ENCODE results near the gene ZNF532.

The ZNF532 gene

DNA sequence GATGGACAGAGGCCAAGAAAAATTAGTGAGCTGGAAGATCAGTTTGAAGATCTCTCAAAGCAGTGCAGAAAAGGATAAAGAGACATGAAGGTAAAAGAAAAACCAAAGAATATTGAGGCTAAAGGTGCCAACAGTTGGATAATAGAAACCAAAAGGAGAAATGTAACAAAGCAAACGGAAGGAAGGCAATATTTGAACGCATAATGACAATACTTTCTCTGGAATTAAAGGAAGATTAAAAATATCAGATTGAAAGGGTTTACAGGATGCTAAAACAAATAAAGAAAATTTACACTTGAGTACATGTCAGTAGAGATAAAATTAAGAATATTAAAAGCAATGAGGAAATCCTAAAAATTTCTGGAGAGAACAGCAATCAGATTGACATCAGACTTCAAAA is 149.1 kb downstream of the ZNF532 start:
- no peaks in the 10 kb centered on the region for H3K27me3 ChIP-seq (ENCODE audit: insufficient read depth, low read length)
- no peak overlapping the region for H3K9ac ChIP-seq (ENCODE audit: low read length)
- no peaks in the 10 kb centered on the region for H3K9me3 ChIP-seq (ENCODE audit: insufficient read depth, low read depth, low read length)
- peaks cover 5 to 11% of the 10 kb centered on the region in 2 experiments for H3K4me1 ChIP-seq (ENCODE audit: control insufficient read depth in 1 of 2, insufficient read depth in 2 of 2, low read length in 2 of 2)
- peaks cover 8% of the 10 kb centered on the region for H3K79me1 ChIP-seq (ENCODE audit: low read length)
- H3K23ac ChIP-seq (ENCODE audit: low read length), result no peak overlapping the region
- no CpG with 5 or more reads among the region's 2 CpGs for WGBS (ENCODE audit: extremely low coverage, insufficient coverage, insufficient read length)
- no peak for DNase-seq
- no peak overlapping the region for H4K8ac ChIP-seq (ENCODE audit: low read depth, low read length)
- H3K18ac ChIP-seq (ENCODE audit: low read length), result no peak overlapping the region
- no peak overlapping the region for H2BK12ac ChIP-seq (ENCODE audit: low read length)
- no peak overlapping the region for H2AK5ac ChIP-seq (ENCODE audit: low read length)
- no peak overlapping the region for H2BK120ac ChIP-seq (ENCODE audit: insufficient read depth, low read length, poor library complexity)
- H3K79me2 ChIP-seq (ENCODE audit: control insufficient read depth, insufficient read depth, low read length, poor library complexity), result no peaks in the 10 kb centered on the region
- no peak overlapping the region for H3K27ac ChIP-seq (ENCODE audit: low read depth, low read length)
- H2AFZ ChIP-seq (ENCODE audit: insufficient read depth, low read length, poor library complexity), result no peak overlapping the region
- H4K12ac ChIP-seq (ENCODE audit: low read depth, low read length), result no peak overlapping the region
- no peak overlapping the region for H3K14ac ChIP-seq (ENCODE audit: low read length)
- no peak overlapping the region for H3K4me3 ChIP-seq (ENCODE audit: low read depth, low read length)
- no peak overlapping the region for H3K4me2 ChIP-seq (ENCODE audit: low read length)
- H4K91ac ChIP-seq (ENCODE audit: low read depth, low read length), result no peak overlapping the region
- H3K4ac ChIP-seq (ENCODE audit: low read depth, low read length), result no peak overlapping the region
- no peak overlapping the region for H2BK5ac ChIP-seq (ENCODE audit: low read depth, low read length, poor library complexity)
- no peaks in the 10 kb centered on the region for H3K36me3 ChIP-seq (ENCODE audit: control insufficient read depth in 1 of 2, insufficient read depth in 2 of 2, low read length in 2 of 2)

- H2BK5ac ChIP-seq (ENCODE audit: low read depth, low read length, poor library complexity), result no peak overlapping the region
- DNase-seq, result no peak
- no peak overlapping the region for H3K4me2 ChIP-seq (ENCODE audit: low read length)
- H3K18ac ChIP-seq (ENCODE audit: low read length), result no peak overlapping the region
- no peak overlapping the region for H3K27ac ChIP-seq (ENCODE audit: low read depth, low read length)
- no peaks in the 10 kb centered on the region for H3K36me3 ChIP-seq (ENCODE audit: control insufficient read depth in 1 of 2, insufficient read depth in 2 of 2, low read length in 2 of 2)
- H2AK5ac ChIP-seq (ENCODE audit: low read length), result no peak overlapping the region
- no peak overlapping the region for H4K8ac ChIP-seq (ENCODE audit: low read depth, low read length)
- no peak overlapping the region for H4K91ac ChIP-seq (ENCODE audit: low read depth, low read length)
- H3K14ac ChIP-seq (ENCODE audit: low read length), result no peak overlapping the region
- H4K12ac ChIP-seq (ENCODE audit: low read depth, low read length), result no peak overlapping the region
- H3K9me3 ChIP-seq (ENCODE audit: insufficient read depth, low read depth, low read length), result no peaks in the 10 kb centered on the region
- peaks cover 3% of the 10 kb centered on the region for H3K79me1 ChIP-seq (ENCODE audit: low read length)
- H3K4me3 ChIP-seq (ENCODE audit: low read depth, low read length), result no peak overlapping the region
- no peak overlapping the region for H2BK12ac ChIP-seq (ENCODE audit: low read length)
- no peak overlapping the region for H2AFZ ChIP-seq (ENCODE audit: insufficient read depth, low read length, poor library complexity)
- no peaks in the 10 kb centered on the region for H3K27me3 ChIP-seq (ENCODE audit: insufficient read depth, low read length)
- no peak overlapping the region for H2BK120ac ChIP-seq (ENCODE audit: insufficient read depth, low read length, poor library complexity)
- WGBS (ENCODE audit: extremely low coverage, insufficient coverage, insufficient read length), result no CpG with 5 or more reads among the region's 5 CpGs
- no peak overlapping the region for H3K23ac ChIP-seq (ENCODE audit: low read length)
- no peak overlapping the region for H3K4ac ChIP-seq (ENCODE audit: low read depth, low read length)
- H3K4me1 ChIP-seq (ENCODE audit: control insufficient read depth in 1 of 2, insufficient read depth in 2 of 2, low read length in 2 of 2), result peaks cover 5 to 6% of the 10 kb centered on the region in 2 experiments
- no peaks in the 10 kb centered on the region for H3K79me2 ChIP-seq (ENCODE audit: control insufficient read depth, insufficient read depth, low read length, poor library complexity)
- no peak overlapping the region for H3K9ac ChIP-seq (ENCODE audit: low read length)
Measured at GRCh38 chr18:59015531-59016152, 151.0 kb downstream of the ZNF532 start.

GRCh38 chr18:59021500-59021899 is 156.8 kb downstream of the ZNF532 start:
- Histone ChIP-seq H3K18ac (ENCODE audit: low read length) (no peak overlapping the region), H3K9me3 (ENCODE audit: insufficient read depth, low read depth, low read length) (no peaks in the 10 kb centered on the region), H3K9ac (ENCODE audit: low read length) (no peak overlapping the region), H3K27ac (ENCODE audit: low read depth, low read length) (no peak overlapping the region), H3K4me1 (ENCODE audit: control insufficient read depth in 1 of 2, insufficient read depth in 2 of 2, low read length in 2 of 2) (peaks cover 0 to 5% of the 10 kb centered on the region in 2 experiments), H2BK120ac (ENCODE audit: insufficient read depth, low read length, poor library complexity) (no peak overlapping the region), H4K91ac (ENCODE audit: low read depth, low read length) (no peak overlapping the region), H3K79me1 (ENCODE audit: low read length) (peaks cover 2% of the 10 kb centered on the region), H2BK5ac (ENCODE audit: low read depth, low read length, poor library complexity) (no peak overlapping the region), H2AFZ (ENCODE audit: insufficient read depth, low read length, poor library complexity) (no peak overlapping the region), H3K27me3 (ENCODE audit: insufficient read depth, low read length) (no peaks in the 10 kb centered on the region), H3K4me2 (ENCODE audit: low read length) (no peak overlapping the region), H3K4me3 (ENCODE audit: low read depth, low read length) (no peak overlapping the region), H3K79me2 (ENCODE audit: control insufficient read depth, insufficient read depth, low read length, poor library complexity) (no peaks in the 10 kb centered on the region), H2AK5ac (ENCODE audit: low read length) (no peak overlapping the region), H3K23ac (ENCODE audit: low read length) (no peak overlapping the region), H3K4ac (ENCODE audit: low read depth, low read length) (no peak overlapping the region), H3K36me3 (ENCODE audit: control insufficient read depth in 1 of 2, insufficient read depth in 2 of 2, low read length in 2 of 2) (no peaks in the 10 kb centered on the region), H4K12ac (ENCODE audit: low read depth, low read length) (no peak overlapping the region), H3K14ac (ENCODE audit: low read length) (no peak overlapping the region), H2BK12ac (ENCODE audit: low read length) (no peak overlapping the region), H4K8ac (ENCODE audit: low read depth, low read length) (no peak overlapping the region)
- DNase-seq, result no peak
- WGBS (ENCODE audit: extremely low coverage, insufficient coverage, insufficient read length), result no CpG with 5 or more reads among the region's 1 CpG

DNA sequence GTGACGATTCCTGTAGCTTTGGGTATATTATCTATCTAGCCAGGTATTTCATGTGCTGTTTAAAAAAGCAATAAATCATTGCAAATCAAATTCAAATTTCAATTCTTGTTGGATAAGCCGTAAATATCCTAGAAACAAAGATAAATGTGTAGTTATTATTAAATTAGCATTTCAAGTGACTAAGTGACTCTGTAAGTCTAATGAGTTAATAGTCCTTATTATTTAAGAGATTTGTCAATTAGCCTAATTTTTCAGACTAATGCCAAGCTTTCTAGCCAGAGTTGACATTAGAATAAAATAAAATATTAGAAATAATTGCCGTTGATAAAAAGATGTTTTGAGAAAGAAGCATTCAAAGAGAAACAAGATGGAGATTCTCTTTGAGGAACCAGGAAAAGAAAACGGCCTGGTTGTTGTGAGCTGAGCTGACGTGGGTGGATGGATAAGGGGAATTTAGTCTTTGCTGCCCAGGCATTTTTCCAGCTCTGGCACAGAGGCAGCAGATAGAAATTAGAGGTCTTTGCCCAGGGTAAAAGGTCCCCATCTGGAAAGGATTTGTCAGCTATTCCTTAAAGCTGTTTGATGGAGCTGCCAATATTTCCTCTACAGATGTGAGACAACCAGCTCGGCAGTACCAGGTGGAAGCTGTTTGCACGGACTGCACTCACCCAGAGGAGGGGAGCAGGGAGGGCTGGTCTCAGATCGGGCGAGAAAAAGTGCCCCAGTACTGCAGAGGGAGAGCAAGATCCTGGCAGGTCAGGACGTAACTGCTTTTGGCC is 157.7 kb downstream of the ZNF532 start:
- Histone ChIP-seq H3K9ac (ENCODE audit: low read length) (no peak overlapping the region), H3K9me3 (ENCODE audit: insufficient read depth, low read depth, low read length) (no peaks in the 10 kb centered on the region), H3K36me3 (ENCODE audit: control insufficient read depth in 1 of 2, insufficient read depth in 2 of 2, low read length in 2 of 2) (no peaks in the 10 kb centered on the region), H3K79me2 (ENCODE audit: control insufficient read depth, insufficient read depth, low read length, poor library complexity) (no peaks in the 10 kb centered on the region), H3K4me1 (ENCODE audit: control insufficient read depth in 1 of 2, insufficient read depth in 2 of 2, low read length in 2 of 2) (peaks cover 0 to 5% of the 10 kb centered on the region in 2 experiments), H4K91ac (ENCODE audit: low read depth, low read length) (no peak overlapping the region), H3K79me1 (ENCODE audit: low read length) (peaks cover 2% of the 10 kb centered on the region), H3K4ac (ENCODE audit: low read depth, low read length) (no peak overlapping the region), H3K18ac (ENCODE audit: low read length) (no peak overlapping the region), H3K27me3 (ENCODE audit: insufficient read depth, low read length) (no peaks in the 10 kb centered on the region), H3K4me3 (ENCODE audit: low read depth, low read length) (no peak overlapping the region), H2BK5ac (ENCODE audit: low read depth, low read length, poor library complexity) (no peak overlapping the region), H3K23ac (ENCODE audit: low read length) (no peak overlapping the region), H3K27ac (ENCODE audit: low read depth, low read length) (no peak overlapping the region), H3K4me2 (ENCODE audit: low read length) (no peak overlapping the region), H4K8ac (ENCODE audit: low read depth, low read length) (peak overlapping the region; percentile 39), H2AFZ (ENCODE audit: insufficient read depth, low read length, poor library complexity) (no peak overlapping the region), H4K12ac (ENCODE audit: low read depth, low read length) (no peak overlapping the region), H2BK120ac (ENCODE audit: insufficient read depth, low read length, poor library complexity) (no peak overlapping the region), H2BK12ac (ENCODE audit: low read length) (peak overlapping the region; percentile 28), H2AK5ac (ENCODE audit: low read length) (no peak overlapping the region), H3K14ac (ENCODE audit: low read length) (peak overlapping the region; percentile 62)
- WGBS (ENCODE audit: extremely low coverage, insufficient coverage, insufficient read length), result no CpG with 5 or more reads among the region's 10 CpGs
- no peak for DNase-seq
